Transverse colon (tissue), 4 donors: ENCODE results near the gene OPALIN. TPM values are rescaled to one million over a fixed set of nuclear protein-coding genes. Genes with fewer than 3 reads are reported as not detected.

Source experiments
- DNase-seq: peaks from one replicate; pipeline ENCODE4 v3.0.0-alpha.2; 2019
- H3K27ac ChIP-seq, 4 donors: fragments of 200-600 bp; sonication (generic); 2 replicates each; pipeline ENCODE4 v1.5.1; 2016 to 2018; ENCODE audit warnings: inconsistent platforms in 4 of 4
- H3K27me3 ChIP-seq: fragments of 200-600 bp; sonication (generic); 2 replicates; pipeline ENCODE4 v1.5.1; 2017; ENCODE audit warnings: inconsistent platforms
- H3K36me3 ChIP-seq, 4 donors: fragments of 200-600 bp; sonication (generic); 2 replicates each; pipeline ENCODE4 v1.5.1; 2017 to 2019; ENCODE audit warnings: inconsistent platforms in 4 of 4
- H3K4me1 ChIP-seq, 4 donors: fragments of 200-600 bp; sonication (generic); 2 replicates each; pipeline ENCODE4 v1.5.1; 2017 to 2020; ENCODE audit warnings: inconsistent platforms in 4 of 4
- H3K4me3 ChIP-seq, 4 donors: fragments of 200-600 bp; sonication (generic); 1 replicate in 1 of 4; 2 replicates in 3 of 4; pipeline versions ENCODE4 v1.5.1 to v1.6.1; 2017 to 2019; ENCODE audit warnings: inconsistent platforms in 4 of 4
- H3K9me3 ChIP-seq, 2 donors: fragments of 200-600 bp; sonication (generic); 2 replicates each; pipeline ENCODE4 v1.5.1; 2017 to 2019; ENCODE audit warnings: inconsistent platforms in 2 of 2
- EP300 ChIP-seq: sonication (generic); formaldehyde crosslinking; IDR thresholded peaks from one replicate; pipeline ENCODE4 v1.6.1; 2017; ENCODE audit warnings: antibody characterized with exemption, low read depth
- POLR2A ChIP-seq: fragments of 450-650 bp; IDR thresholded peaks from one replicate; pipeline ENCODE4 v1.6.1; 2016; ENCODE audit warnings: antibody characterized with exemption, mild to moderate bottlenecking, moderate library complexity
- POLR2AphosphoS5 ChIP-seq, 3 donors: sonication (generic); formaldehyde crosslinking; IDR thresholded peaks; one replicate each; pipeline ENCODE4 v1.6.1; 2016; ENCODE audit warnings: antibody characterized with exemption in 3 of 3
- WGBS, 2 donors: methylation state at CpG; one replicate each; pipeline ENCODE4 v1.1.5; 2018; ENCODE audit warnings: low coverage in 1 of 2; 5-methylcytosine and 5-hydroxymethylcytosine counted together
- in situ Hi-C, 4 donors: fragments of 200-750 bp; cut with MboI; loops; one replicate each; pipeline versions ENCODE4 v1.15.0 to v1.15.1; 2017; ENCODE audit warnings: low sequenced_read_pairs in 3 of 4, low pct_ligation_motif_present in 1 of 4, low pct_unique_long_range_greater_than_20kb in 1 of 4
- intact Hi-C: fragments of 100-400 bp; cut with DNase I; formaldehyde crosslinking; loops from one replicate; pipeline ENCODE4 v1.15.1; 2023; ENCODE audit warnings: low total_unique reads
- total RNA-seq, 4 donors: library from RNA; depleted of rRNA; stranded (reverse); fragments of >200 nt; gene quantifications; one replicate each; pipeline ENCODE4 v1.1.0, GENCODE V29; 2016
- TF ChIP-seq, protein P1 (sequence below), 5 experiments: fragments of 200-600 bp in 3 of 5; fragments of 450-650 bp in 2 of 5; sonication (generic) in 3 of 5; IDR thresholded peaks; 1 replicate in 2 of 5; 2 replicates in 3 of 5; pipeline ENCODE4 v1.5.1; 2016 to 2017; ENCODE audit warnings: antibody characterized with exemption in 5 of 5, inconsistent platforms in 3 of 5, mild to moderate bottlenecking in 2 of 5, moderate library complexity in 1 of 5

Gene OPALIN
- total RNA-seq, 4 donors from 2014 or later: not detected

DNA sequence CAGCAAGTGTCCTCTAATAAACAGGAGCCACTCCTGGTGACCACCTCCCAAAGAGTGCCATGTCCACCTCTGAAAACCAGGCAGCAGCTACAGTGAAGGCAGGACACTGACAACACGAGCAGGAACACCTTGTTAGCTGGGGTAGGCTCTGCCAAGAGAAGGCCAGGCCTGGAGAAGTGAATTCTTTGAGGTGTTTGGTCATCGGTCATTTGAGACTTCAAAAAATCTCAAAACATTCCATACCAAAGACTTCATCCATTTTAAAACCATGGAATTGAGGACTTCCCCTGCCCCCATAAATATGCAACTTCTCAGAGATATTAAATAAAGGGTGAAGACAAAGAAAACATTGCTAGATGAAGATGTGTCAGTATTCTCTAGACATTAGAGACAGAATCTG, 28.4 kb upstream of the OPALIN start:
- WGBS, 2 donors: 75% methylated on average over 2 of the region's 2 CpGs; no CpG with 5 or more reads in 1 of the 2 donors
- TF ChIP-seq, protein P1, sequence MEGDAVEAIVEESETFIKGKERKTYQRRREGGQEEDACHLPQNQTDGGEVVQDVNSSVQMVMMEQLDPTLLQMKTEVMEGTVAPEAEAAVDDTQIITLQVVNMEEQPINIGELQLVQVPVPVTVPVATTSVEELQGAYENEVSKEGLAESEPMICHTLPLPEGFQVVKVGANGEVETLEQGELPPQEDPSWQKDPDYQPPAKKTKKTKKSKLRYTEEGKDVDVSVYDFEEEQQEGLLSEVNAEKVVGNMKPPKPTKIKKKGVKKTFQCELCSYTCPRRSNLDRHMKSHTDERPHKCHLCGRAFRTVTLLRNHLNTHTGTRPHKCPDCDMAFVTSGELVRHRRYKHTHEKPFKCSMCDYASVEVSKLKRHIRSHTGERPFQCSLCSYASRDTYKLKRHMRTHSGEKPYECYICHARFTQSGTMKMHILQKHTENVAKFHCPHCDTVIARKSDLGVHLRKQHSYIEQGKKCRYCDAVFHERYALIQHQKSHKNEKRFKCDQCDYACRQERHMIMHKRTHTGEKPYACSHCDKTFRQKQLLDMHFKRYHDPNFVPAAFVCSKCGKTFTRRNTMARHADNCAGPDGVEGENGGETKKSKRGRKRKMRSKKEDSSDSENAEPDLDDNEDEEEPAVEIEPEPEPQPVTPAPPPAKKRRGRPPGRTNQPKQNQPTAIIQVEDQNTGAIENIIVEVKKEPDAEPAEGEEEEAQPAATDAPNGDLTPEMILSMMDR (IDR thresholded peaks at IDR 0.05): no peak
- TF ChIP-seq POLR2AphosphoS5 (IDR thresholded peaks at IDR 0.05) (no peak), POLR2A (no peak), EP300 (no peak)
- DNase-seq: no peak
- Histone ChIP-seq H3K27me3 (peaks cover 9% of the 10 kb centered on the region), H3K9me3 (no peaks in the 10 kb centered on the region), H3K4me3 (no peak overlapping the region), H3K27ac (no peak overlapping the region), H3K4me1 (peaks cover 0 to 9% (median 0%) of the 10 kb centered on the region in 4 donors), H3K36me3 (no peaks in the 10 kb centered on the region)
- in situ Hi-C loops: loop anchor here in 1 of 4 donors (25.0 kb wide), 1 partner anchor 125 kb away; the partner anchor contains the start of gene TLL2
- intact Hi-C loops: no loop called here

DNA sequence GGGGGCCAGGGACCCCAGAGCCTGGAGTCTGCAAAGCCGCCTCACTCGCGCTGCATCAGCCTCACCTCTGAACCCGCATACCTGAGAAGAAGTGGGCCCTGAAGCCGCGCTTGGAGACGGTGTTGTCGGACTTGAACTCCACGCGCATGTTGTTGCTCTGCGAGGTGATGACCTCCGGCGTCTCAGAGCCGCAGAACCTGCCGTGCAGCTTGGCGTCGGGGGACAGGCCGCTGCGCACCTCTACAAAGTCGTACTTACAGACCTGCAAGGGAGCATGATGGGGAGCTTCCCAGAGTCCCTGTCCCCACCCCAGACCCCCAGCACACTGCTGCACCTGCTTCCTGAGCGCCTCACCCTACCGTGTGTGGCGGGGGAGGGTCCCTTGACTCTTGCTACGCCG, 25.7 kb upstream of the OPALIN start:
- WGBS, 2 donors: 81% methylated on average over 25 of the region's 25 CpGs; no CpG with 5 or more reads in 1 of the 2 donors

DNA sequence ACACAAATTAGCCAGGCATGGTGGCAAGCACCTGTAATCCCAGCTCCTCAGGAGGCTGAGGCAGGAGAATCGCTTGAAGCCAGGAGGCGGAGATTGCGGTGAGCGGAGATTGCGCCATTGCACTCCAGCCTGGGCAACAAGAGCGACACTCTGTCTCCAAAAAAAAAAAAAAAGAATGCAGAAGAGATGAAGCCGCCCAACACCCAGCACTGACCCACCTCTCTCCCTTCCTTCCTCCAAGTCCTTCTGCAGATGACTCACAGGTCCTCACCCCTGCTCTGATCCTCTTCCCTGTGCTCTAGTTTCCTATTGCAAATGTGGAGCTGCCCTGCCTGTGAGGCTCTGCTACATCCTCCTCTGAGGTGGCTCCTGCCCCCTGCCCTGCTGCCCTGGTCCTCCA, 22.0 kb upstream of the OPALIN start:
- in situ Hi-C loops: loop anchor here in 1 of 4 donors (25.0 kb wide), 1 partner anchor 131 kb away; the partner anchor contains the start of gene TLL2
- TF ChIP-seq EP300: no peak
- no peak for TF ChIP-seq POLR2AphosphoS5 (IDR thresholded peaks at IDR 0.05)
- TF ChIP-seq POLR2A: no peak
- TF ChIP-seq, protein P1 (IDR thresholded peaks at IDR 0.05): no peak
- Histone ChIP-seq H3K4me3 (no peak overlapping the region), H3K36me3 (no peaks in the 10 kb centered on the region), H3K4me1 (peaks cover 0 to 21% (median 9%) of the 10 kb centered on the region in 4 donors), H3K27me3 (no peaks in the 10 kb centered on the region), H3K27ac (no peak overlapping the region), H3K9me3 (no peaks in the 10 kb centered on the region)
- WGBS, 2 donors: 93% methylated on average over 7 of the region's 7 CpGs; no CpG with 5 or more reads in 1 of the 2 donors
- no peak for DNase-seq
- intact Hi-C loops: no loop called here

More for the DNA sequence above, 25.7 kb upstream of the OPALIN start:
- no peaks in the 10 kb centered on the region for H3K36me3 ChIP-seq
- peaks cover 6% of the 10 kb centered on the region for H3K27me3 ChIP-seq
- no peak overlapping the region for H3K4me3 ChIP-seq
- no peak overlapping the region for H3K27ac ChIP-seq
- H3K9me3 ChIP-seq: no peaks in the 10 kb centered on the region
- in situ Hi-C loops (loop anchor here in 1 of 4 donors (25.0 kb wide), 1 partner anchor 128 kb away; the partner anchor contains the start of gene TLL2), intact Hi-C loops (no loop called here)
- DNase-seq: no peak
- TF ChIP-seq POLR2AphosphoS5 (IDR thresholded peaks at IDR 0.05) (no peak), EP300 (no peak), POLR2A (no peak)
- TF ChIP-seq, protein P1 (IDR thresholded peaks at IDR 0.05): no peak
- H3K4me1 ChIP-seq: peaks cover 0 to 7% (median 2%) of the 10 kb centered on the region in 4 donors

DNA sequence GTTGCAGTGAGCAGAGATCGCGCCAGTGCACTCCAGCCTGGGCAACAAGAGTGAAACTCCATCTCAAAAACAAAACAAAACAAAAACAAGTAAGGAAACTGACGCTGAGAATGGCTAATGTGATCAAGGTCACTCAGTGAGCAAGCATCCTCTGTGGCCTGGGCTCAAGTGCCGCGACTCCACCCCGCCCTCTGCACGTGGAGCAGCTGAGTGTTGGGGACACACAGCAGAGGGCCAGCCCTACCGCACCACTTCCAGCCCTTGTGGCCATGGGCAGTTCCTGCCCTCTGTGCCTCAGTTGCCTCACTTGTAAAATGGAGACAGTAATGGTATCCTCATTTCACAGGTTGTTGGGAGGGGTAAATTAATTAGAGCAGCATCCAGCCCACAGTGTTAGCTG, 21.0 kb upstream of the OPALIN start:
- no peak for DNase-seq
- no peak overlapping the region for H3K4me3 ChIP-seq
- no peaks in the 10 kb centered on the region for H3K27me3 ChIP-seq
- no peaks in the 10 kb centered on the region for H3K9me3 ChIP-seq
- in situ Hi-C loops: loop anchor here in 1 of 4 donors (25.0 kb wide), 1 partner anchor 133 kb away; the partner anchor contains the start of gene TLL2
- WGBS, 2 donors: 82 to 83% methylated on average over 3 to 8 of the region's 8 CpGs
- no peak overlapping the region for H3K27ac ChIP-seq
- H3K4me1 ChIP-seq: peaks cover 4 to 29% (median 13%) of the 10 kb centered on the region in 4 donors
- intact Hi-C loops: loop anchor here (10.0 kb wide), 1 partner anchor 455 kb away; the partner anchor contains the start of gene LCOR
- H3K36me3 ChIP-seq: no peaks in the 10 kb centered on the region
- no peak for TF ChIP-seq POLR2A
- TF ChIP-seq EP300: no peak
- TF ChIP-seq, protein P1 (IDR thresholded peaks at IDR 0.05): no peak
- TF ChIP-seq POLR2AphosphoS5 (IDR thresholded peaks at IDR 0.05): no peak
